Ovary (tissue), 9 donors: ENCODE results near the gene SYDE2. TPM values are rescaled to one million over a fixed set of nuclear protein-coding genes. Genes with fewer than 3 reads are reported as not detected.
A peak's percentile ranks its signal among the peaks of the same experiment; 100 is the strongest.

Experiments used
- DNase-seq, 5 donors: peaks; one replicate each; pipeline ENCODE4 v3.0.0-alpha.2; 2019 to 2020
- H3K27ac ChIP-seq, 2 donors: fragments of 200-600 bp; one replicate each; pipeline versions ENCODE4 v1.5.1 to v1.8.0; 2019 to 2022
- H3K27me3 ChIP-seq: fragments of 200-600 bp; one replicate; pipeline ENCODE4 v1.8.0; 2022
- H3K36me3 ChIP-seq: fragments of 200-600 bp; sonication (generic); one replicate; pipeline ENCODE4 v1.5.1; 2019
- H3K4me1 ChIP-seq: one replicate; pipeline ENCODE4 v1.8.1; 2013; ENCODE audit warnings: mild to moderate bottlenecking, moderate library complexity; ENCODE audit not compliant: insufficient read depth
- H3K4me3 ChIP-seq: fragments of 200-600 bp; sonication (generic); one replicate; pipeline ENCODE4 v1.5.1; 2017
- H3K9me3 ChIP-seq, 2 donors: fragments of 200-600 bp in 1 of 2; sonication (generic) in 1 of 2; one replicate each; pipeline versions ENCODE4 v1.5.1 to v1.8.1; 2013 to 2019; ENCODE audit warnings: mild to moderate bottlenecking in 1 of 2, moderate library complexity in 1 of 2
- CTCF ChIP-seq, 3 donors: fragments of 450-650 bp in 2 of 3; fragments of 200-600 bp in 1 of 3; IDR thresholded peaks; one replicate each; pipeline versions ENCODE4 v1.5.1 to v1.8.0; 2016 to 2022; ENCODE audit warnings: antibody characterized with exemption in 3 of 3, mild to moderate bottlenecking in 1 of 3
- EP300 ChIP-seq: sonication (generic); formaldehyde crosslinking; IDR thresholded peaks from one replicate; pipeline ENCODE4 v1.6.1; 2017; ENCODE audit warnings: antibody characterized with exemption
- POLR2A ChIP-seq: fragments of 450-650 bp; IDR thresholded peaks from one replicate; pipeline ENCODE4 v1.6.1; 2017; ENCODE audit warnings: antibody characterized with exemption, mild to moderate bottlenecking, moderate library complexity
- WGBS, 3 donors: extraction: QIAGEN DNeasy Blood & Tissue Kit in 1 of 3; methylation state at CpG; one replicate each; pipeline versions ENCODE4 v1.1.5 to v1.1.7; 2013 to 2017; 5-methylcytosine and 5-hydroxymethylcytosine counted together
- intact Hi-C, 4 donors: fragments of 100-400 bp; cut with DNase I; formaldehyde crosslinking; loops; one replicate each; pipeline versions ENCODE4 v1.11.0 to v1.15.1; 2022 to 2023
- microRNA-seq, 3 donors: library from miRNA; unstranded; fragments of <30 nt; microRNA quantifications; one replicate each; pipeline versions ENCODE4 to v1.2.0, GENCODE V29; 2019 to 2020
- polyA plus RNA-seq, 2 donors: library from polyadenylated mRNA; stranded (reverse); fragments of 200-250 nt in 1 of 2; fragments of 350-450 nt in 1 of 2; fragmentation: Illumina TruSeq in 1 of 2; extraction: RNeasy Lipid Tissue Mini Kit (QIAGEN cat#74804) in 1 of 2; gene quantifications; one replicate each; pipeline ENCODE4 v1.2.3, GENCODE V29; 2013 to 2014
- small RNA-seq: library from RNA; depleted of rRNA; stranded (forward); fragments of <200 nt; gene quantifications from one replicate; pipeline ENCODE3, GENCODE V24; 2016
- total RNA-seq, 7 donors: library from RNA; depleted of rRNA in 2 of 7; stranded (reverse); fragments of >200 nt in 2 of 7; fragmentation: NEBNext Ultra II Directional in 3 of 7; extraction: Animal tissue kit (Norgen Biotek cat#: 25700) in 3 of 7; gene quantifications; one replicate each; pipeline versions ENCODE4 v1.1.0 to v1.2.4, GENCODE V29; 2016 to 2023
- donor health status: DM: no; HTN: no; CAD: no; lungs with moderate emphysema.
- donor health status: DM: no; HTN: no; CAD: no.
- donor health status: Bipolar disorder and iron deficiency.
- donor health status: DM: yes; HTN: yes; CAD: no.
- donor health status: DM: no; HTN: no; CAD: no.
- donor health status: DM: yes; HTN: yes; CAD: no.

Gene SYDE2
- total and polyA plus RNA-seq, 9 donors = 1.2 to 12.3 (median 7.7) TPM

- intact Hi-C loops = loop anchor here in 1 of 4 donors (5.0 kb wide), 1 partner anchor 126 kb away; no protein-coding TSS in a partner anchor
- 87 to 92% (median 89%) methylated on average over 2 of the region's 2 CpGs for WGBS, 3 donors
- TF ChIP-seq CTCF (IDR thresholded peaks at IDR 0.05) (no peak), EP300 (no peak), POLR2A (no peak)
Observed at GRCh38 chr1:85115933-85116332, 84.9 kb downstream of the SYDE2 start.

GRCh38 chr1:85111695-85112094 lies 89.1 kb downstream of the SYDE2 start:
- no peaks in the 10 kb centered on the region for H3K36me3 ChIP-seq
- DNase-seq = no peak
- no peak overlapping the region for H3K27ac ChIP-seq
- H3K27me3 ChIP-seq = no peaks in the 10 kb centered on the region
- WGBS, 3 donors = 71 to 75% (median 72%) methylated on average over 1 of the region's 1 CpG
- no peaks in the 10 kb centered on the region for H3K4me1 ChIP-seq
- no peaks in the 10 kb centered on the region for H3K9me3 ChIP-seq
- H3K4me3 ChIP-seq = no peak overlapping the region
- intact Hi-C loops = loop anchor here in 2 of 4 donors (5.0 kb wide), 2 partner anchors 141 to 151 kb away; no protein-coding TSS in a partner anchor
- no peak for TF ChIP-seq POLR2A
- TF ChIP-seq CTCF (IDR thresholded peaks at IDR 0.05) = no peak
- TF ChIP-seq EP300 = no peak

More at GRCh38 chr1:85115933-85116332, 84.9 kb downstream of the SYDE2 start:
- H3K27ac ChIP-seq = no peak overlapping the region
- no peak overlapping the region for H3K4me3 ChIP-seq
- H3K4me1 ChIP-seq = no peaks in the 10 kb centered on the region
- no peak for DNase-seq
- H3K36me3 ChIP-seq = no peaks in the 10 kb centered on the region
- no peaks in the 10 kb centered on the region for H3K27me3 ChIP-seq
- H3K9me3 ChIP-seq = no peaks in the 10 kb centered on the region

DNA sequence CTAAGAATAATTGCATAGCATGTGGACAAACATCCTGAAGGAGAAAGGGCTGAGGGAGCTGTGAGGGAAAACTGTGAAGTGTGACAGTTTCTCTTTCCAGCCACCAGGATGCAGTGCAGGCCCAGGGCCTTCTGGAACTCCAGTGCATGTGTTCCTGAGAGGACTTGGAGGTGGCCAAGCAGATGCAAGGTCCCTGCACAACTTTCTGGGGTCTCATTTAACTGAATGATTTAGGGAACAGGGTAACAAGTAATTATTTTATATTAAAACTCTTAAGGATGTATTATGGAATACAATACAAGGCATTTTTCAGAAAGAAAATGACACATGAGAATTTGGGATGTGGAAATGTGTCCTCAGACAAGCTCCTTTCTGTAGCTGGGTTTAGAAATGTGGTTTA lies 91.3 kb downstream of the SYDE2 start:
- Histone ChIP-seq H3K4me1 (no peaks in the 10 kb centered on the region), H3K27ac (no peak overlapping the region), H3K27me3 (no peaks in the 10 kb centered on the region), H3K4me3 (no peak overlapping the region), H3K9me3 (no peaks in the 10 kb centered on the region), H3K36me3 (no peaks in the 10 kb centered on the region)
- TF ChIP-seq CTCF (IDR thresholded peaks at IDR 0.05) = peak; percentile 27 to 55 (median 31)
- no peak for TF ChIP-seq EP300
- DNase-seq = peak; percentile 36 to 58 (median 48)
- intact Hi-C loops = loop anchor here in 2 of 4 donors (5.0 to 10.0 kb wide), 2 partner anchors 138 to 145 kb away; partner anchors contain the start of gene C1orf52 (in 1 of the 2)

Small RNA genes within 50 kb of the gene (microRNA-seq; reads per million reads assigned to microRNA genes)
- 0 to 2.7 (median 0.38) reads per million in 3 donors for gene MIR4423

Small RNA genes within 50 kb of the gene (small RNA-seq; reads per million reads assigned to genes)
- gene MIR4423 = not detected

Other genes starting within 250 kb of the SYDE2 start
- gene MCOLN2, start 203.9 kb downstream of the SYDE2 start, total RNA-seq = 1 to 10 TPM in 3 of 7 donors, under 1 TPM in 4; 0.15 to 3.3 (median 0.60) TPM
- gene MCOLN2, start 203.9 kb downstream of the SYDE2 start, polyA plus RNA-seq = 1 to 10 TPM in 1 of 2 donors, under 1 TPM in 1; 0.21 to 1.5 TPM
- gene MCOLN3, start 152.5 kb downstream of the SYDE2 start, total RNA-seq = 1 to 10 TPM; 2.0 to 8.3 (median 3.7) TPM
- gene MCOLN3, start 152.5 kb downstream of the SYDE2 start, polyA plus RNA-seq = 1 to 10 TPM in 1 of 2 donors, under 1 TPM in 1; 0.71 to 1.8 TPM
- 10 to 100 TPM; 10.7 to 24.6 (median 18.8) TPM for gene C1orf52, start 58.6 kb upstream of the SYDE2 start, total RNA-seq
- gene C1orf52, start 58.6 kb upstream of the SYDE2 start, polyA plus RNA-seq = 10 to 100 TPM; 20.1 to 23.9 TPM
- 10 to 100 TPM; 12.8 to 23.6 (median 18.5) TPM for gene BCL10, start 75.6 kb upstream of the SYDE2 start, total RNA-seq
- 10 to 100 TPM in 1 of 2 donors, 1 to 10 TPM in 1; 8.1 to 13.6 TPM for gene BCL10, start 75.6 kb upstream of the SYDE2 start, polyA plus RNA-seq